LNCaP clone FGC (cell line): ENCODE measurements around the gene LENG8.

Experiments used
- DNase-seq: peaks from one replicate; pipeline ENCODE4 v3.0.0-alpha.2; 2011; ENCODE audit warnings: low read depth
- H3K4me3 ChIP-seq: 2 replicates; pipeline ENCODE4 v1.5.1; 2011; ENCODE audit warnings: mild to moderate bottlenecking, low read depth, low read length, control low read depth
- CTCF ChIP-seq: IDR thresholded peaks from 2 replicates; pipeline ENCODE4 v1.5.1; 2012; ENCODE audit warnings: mild to moderate bottlenecking; ENCODE audit not compliant: control insufficient read depth, insufficient read depth; ENCODE audit errors: extremely low read depth

Gene LENG8

GRCh38 chr19:54448774-54449700 lies at the start of gene LENG8:
Gene LENG8, plus strand, starts transcription at chr19:54449199. Its CDS starts 2,146 bp downstream, at chr19:54451345.
- peak; percentile 93 for DNase-seq
- TF ChIP-seq CTCF = no peak
- peak within 1 kb of the TSS; percentile 99 for H3K4me3 ChIP-seq

- no peak for TF ChIP-seq CTCF
- DNase-seq = no peak
- no peak overlapping the region for H3K4me3 ChIP-seq
These were observed 48.1 kb upstream of the LENG8 start for GRCh38 chr19:54400913-54401312.

GRCh38 chr19:54403054-54403453 lies 45.9 kb upstream of the LENG8 start:
- no peak for TF ChIP-seq CTCF
- no peak overlapping the region for H3K4me3 ChIP-seq
- no peak for DNase-seq

GRCh38 chr19:54405628-54406027 lies 43.4 kb upstream of the LENG8 start:
- H3K4me3 ChIP-seq = no peak overlapping the region
- TF ChIP-seq CTCF = no peak
- DNase-seq = no peak

- H3K4me3 ChIP-seq = no peak overlapping the region
- no peak for DNase-seq
- TF ChIP-seq CTCF = no peak
These were observed 41.2 kb upstream of the LENG8 start for GRCh38 chr19:54407780-54408179.

GRCh38 chr19:54408456-54409026 lies 40.5 kb upstream of the LENG8 start:
- DNase-seq = no peak
- no peak for TF ChIP-seq CTCF
- no peak overlapping the region for H3K4me3 ChIP-seq
